Body of pancreas (tissue), 4 donors: Measurements from ENCODE around the gene RBMS3.

Source experiments
- CTCF ChIP-seq, 7 experiments: fragments of 450-650 bp in 4 of 7; fragments of 200-600 bp in 3 of 7; sonication (generic) in 3 of 7; IDR thresholded peaks; one replicate each; pipeline ENCODE4 v1.5.1; 2016 to 2019; ENCODE audit warnings: antibody characterized with exemption in 7 of 7
- POLR2A ChIP-seq, 3 donors: fragments of 450-650 bp; IDR thresholded peaks; one replicate each; pipeline ENCODE4 v1.6.1; 2016; ENCODE audit warnings: antibody characterized with exemption in 3 of 3, mild to moderate bottlenecking in 2 of 3

- no peak for TF ChIP-seq CTCF (IDR thresholded peaks at IDR 0.05)
- no peak for TF ChIP-seq POLR2A (IDR thresholded peaks at IDR 0.05)
Observed at GRCh38 chr3:29618395-29619282, 337.8 kb downstream of the RBMS3 start.
